ENCODE results near the gene CHPF. TPM values are rescaled to one million over a fixed set of nuclear protein-coding genes. Genes with fewer than 3 reads are reported as not detected.

The CHPF gene
- total RNA-seq, 1 experiment from 2014 or later = 81.2 TPM

GRCh38 chr2:219545943-219546352 lies 2.3 kb upstream of the CHPF start:
- Mint-ChIP-seq H3K27me3 (ENCODE audit: insufficient read depth, unreplicated experiment) (no peaks in the 10 kb centered on the region), H3K36me3 (ENCODE audit: insufficient read depth, unreplicated experiment) (peaks cover 8% of the 10 kb centered on the region), H3K4me1 (ENCODE audit: insufficient read depth, unreplicated experiment) (peaks cover 15% of the 10 kb centered on the region), H3K27ac (ENCODE audit: low read depth, unreplicated experiment) (no peak overlapping the region), H3K9me3 (ENCODE audit: unreplicated experiment) (no peaks in the 10 kb centered on the region), H3K4me3 (ENCODE audit: unreplicated experiment) (no peak overlapping the region)
- ChIA-PET CTCF (interaction anchor here (1.0 to 2.0 kb wide), 2 partner anchors 15 to 16 kb away, joined by 4 read pairs; no protein-coding TSS in a partner anchor), POLR2A (no interaction called here)
- BruUV-seq (replicated peaks) = no TSS peak
- TF ChIP-seq CTCF (IDR thresholded peaks at IDR 0.05; ENCODE audit: unreplicated experiment) = no peak
- intact Hi-C loops (cut with micrococcal nuclease) = no loop called here
- DNase-seq (ENCODE audit: unreplicated experiment) = no peak

DNA sequence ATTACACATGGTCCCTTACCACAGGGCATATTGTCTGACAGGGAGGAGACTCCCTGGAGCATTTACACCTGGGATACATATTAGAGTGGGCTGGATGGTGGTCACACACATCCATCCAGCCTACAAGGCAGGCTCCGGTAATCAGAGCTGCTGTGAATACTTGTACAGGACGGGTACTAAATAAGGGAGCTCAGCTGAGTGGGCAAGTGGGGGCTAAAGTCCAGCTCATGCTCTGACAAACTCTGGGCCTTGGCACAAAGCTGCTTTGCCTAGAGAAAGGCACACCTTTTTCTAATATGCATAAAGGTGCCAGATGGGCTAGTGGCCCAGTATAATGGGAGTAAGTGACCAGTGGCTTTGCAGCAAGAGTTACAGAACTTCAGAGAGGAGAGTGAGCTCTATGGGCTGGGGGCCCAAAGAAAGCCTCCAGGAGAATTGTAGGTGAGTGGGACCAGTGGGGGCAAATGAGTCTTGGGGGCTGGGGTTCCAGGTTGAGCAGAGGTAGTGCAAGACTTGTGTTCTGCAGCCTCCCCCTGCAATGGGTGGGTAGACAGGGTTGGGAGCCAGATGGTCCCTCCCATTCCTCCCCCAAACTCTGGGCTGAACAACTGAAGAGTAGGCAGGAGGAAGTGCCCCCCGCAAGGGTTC lies 1.8 kb upstream of the CHPF start:
- Mint-ChIP-seq H3K27ac (ENCODE audit: low read depth, unreplicated experiment) (no peak overlapping the region), H3K27me3 (ENCODE audit: insufficient read depth, unreplicated experiment) (no peaks in the 10 kb centered on the region), H3K4me1 (ENCODE audit: insufficient read depth, unreplicated experiment) (peaks cover 12% of the 10 kb centered on the region), H3K9me3 (ENCODE audit: unreplicated experiment) (no peaks in the 10 kb centered on the region), H3K36me3 (ENCODE audit: insufficient read depth, unreplicated experiment) (peaks cover 10% of the 10 kb centered on the region), H3K4me3 (ENCODE audit: unreplicated experiment) (no peak overlapping the region)
- no TSS peak for BruUV-seq (replicated peaks)
- CTCF ChIA-PET = interaction anchor here (0.7 to 3.0 kb wide), 4 partner anchors 14 to 159 kb away, joined by 3 to 22 read pairs (median 4); no protein-coding TSS in a partner anchor
- intact Hi-C loops (cut with micrococcal nuclease) = no loop called here
- POLR2A ChIA-PET = interaction anchor here (0.7 to 4.2 kb wide), 3 partner anchors 48 to 144 kb away, joined by 3 to 55 read pairs (median 38); no protein-coding TSS in a partner anchor
- no peak for TF ChIP-seq CTCF (IDR thresholded peaks at IDR 0.05; ENCODE audit: unreplicated experiment)
- DNase-seq (ENCODE audit: unreplicated experiment) = no peak

DNA sequence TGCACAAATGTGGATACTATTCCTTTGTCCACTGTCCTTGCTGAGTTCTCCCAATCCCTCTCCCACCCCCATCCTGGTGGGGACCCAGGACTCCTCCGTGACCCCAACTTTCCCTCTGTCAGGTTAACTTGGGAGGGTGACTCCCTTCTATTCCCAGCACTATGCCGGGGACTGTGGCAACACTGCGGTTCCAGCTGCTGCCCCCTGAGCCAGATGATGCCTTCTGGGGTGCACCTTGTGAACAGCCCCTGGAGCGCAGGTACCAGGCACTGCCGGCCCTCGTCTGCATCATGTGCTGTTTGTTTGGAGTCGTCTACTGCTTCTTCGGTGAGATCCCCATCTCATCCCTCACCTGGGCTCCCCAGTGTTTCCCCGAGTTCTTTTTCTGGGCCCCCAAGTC lies 958 bp upstream of the CHPF start:
- Mint-ChIP-seq H3K27me3 (ENCODE audit: insufficient read depth, unreplicated experiment) (no peaks in the 10 kb centered on the region), H3K27ac (ENCODE audit: low read depth, unreplicated experiment) (no peak overlapping the region), H3K9me3 (ENCODE audit: unreplicated experiment) (no peaks in the 10 kb centered on the region), H3K36me3 (ENCODE audit: insufficient read depth, unreplicated experiment) (peaks cover 18% of the 10 kb centered on the region), H3K4me3 (ENCODE audit: unreplicated experiment) (peak overlapping the region; percentile 75), H3K4me1 (ENCODE audit: insufficient read depth, unreplicated experiment) (peaks cover 12% of the 10 kb centered on the region)
- no peak for DNase-seq (ENCODE audit: unreplicated experiment)
- no TSS peak for BruUV-seq (replicated peaks)
- CTCF ChIA-PET = interaction anchor here (0.6 to 3.0 kb wide), 5 partner anchors 14 to 160 kb away, joined by 3 to 22 read pairs (median 4); no protein-coding TSS in a partner anchor
- no peak for TF ChIP-seq CTCF (IDR thresholded peaks at IDR 0.05; ENCODE audit: unreplicated experiment)
- POLR2A ChIA-PET = interaction anchor here (0.7 to 4.2 kb wide), 9 partner anchors 27 to 266 kb away, joined by 3 to 55 read pairs (median 5); partner anchors contain the start of genes DNAJB2, INHA, OBSL1 and STK11IP
- intact Hi-C loops (cut with micrococcal nuclease) = no loop called here

DNA sequence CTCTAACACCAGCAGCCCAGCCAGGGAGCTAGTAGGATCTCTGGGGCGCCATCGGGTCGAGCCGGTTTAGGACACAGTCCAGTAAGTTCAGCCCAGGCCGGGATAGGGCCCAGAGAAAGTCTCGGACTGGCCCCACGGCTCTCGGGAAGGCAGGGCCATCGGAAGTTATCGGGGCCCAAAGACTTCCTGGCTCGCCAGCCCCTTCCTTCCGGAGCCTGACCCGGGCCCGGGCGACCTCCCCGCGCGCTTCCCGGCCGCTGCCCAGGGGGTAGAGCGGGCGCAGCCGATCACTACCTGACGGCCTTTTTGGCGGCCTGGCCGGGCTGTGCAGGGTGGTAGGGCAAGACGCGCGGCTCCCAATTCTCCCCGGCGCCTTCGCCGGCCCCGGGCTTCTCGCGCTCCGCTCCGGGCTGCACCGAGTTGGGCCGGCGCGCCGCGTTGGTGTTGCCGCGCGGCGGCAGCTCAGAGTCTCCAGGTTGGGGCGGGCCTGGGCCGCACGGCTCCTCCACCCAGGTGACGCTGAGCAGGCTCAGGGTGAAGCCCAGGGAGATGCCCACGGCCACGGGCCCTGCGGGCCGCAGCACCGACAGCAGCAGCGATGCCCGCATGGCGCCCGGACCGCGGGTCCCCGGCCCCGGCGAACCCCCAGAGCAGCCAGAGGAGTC lies 546 bp downstream of the CHPF start:
- H3K27me3 Mint-ChIP-seq (ENCODE audit: insufficient read depth, unreplicated experiment) = no peaks in the 10 kb centered on the region
- H3K4me3 Mint-ChIP-seq (ENCODE audit: unreplicated experiment) = peak overlapping the region; percentile 75
- H3K4me1 Mint-ChIP-seq (ENCODE audit: insufficient read depth, unreplicated experiment) = peaks cover 12% of the 10 kb centered on the region
- ChIA-PET POLR2A (interaction anchor here (0.6 to 4.2 kb wide), 22 partner anchors 9 to 731 kb away, joined by 3 to 55 read pairs (median 5); partner anchors contain the start of genes CNPPD1, DNAJB2, GMPPA and INHA), CTCF (interaction anchor here (0.6 to 4.9 kb wide), 10 partner anchors 12 to 164 kb away, joined by 3 to 42 read pairs (median 4); no protein-coding TSS in a partner anchor)
- TF ChIP-seq CTCF (IDR thresholded peaks at IDR 0.05; ENCODE audit: unreplicated experiment) = no peak
- no TSS peak for BruUV-seq (replicated peaks)
- H3K36me3 Mint-ChIP-seq (ENCODE audit: insufficient read depth, unreplicated experiment) = peaks cover 30% of the 10 kb centered on the region
- intact Hi-C loops (cut with micrococcal nuclease) = loop anchor here (1.0 kb wide), 1 partner anchor 142 kb away; no protein-coding TSS in a partner anchor
- H3K9me3 Mint-ChIP-seq (ENCODE audit: unreplicated experiment) = no peaks in the 10 kb centered on the region
- DNase-seq (ENCODE audit: unreplicated experiment) = peak; percentile 38
- peak overlapping the region; percentile 57 for H3K27ac Mint-ChIP-seq (ENCODE audit: low read depth, unreplicated experiment)
